ENCODE results near the gene CPTP.
A peak's percentile ranks its signal among the peaks of the same experiment; 100 is the strongest.
"Not testable (repeated sequence)": the region's sequence is repeated elsewhere in the genome, so short reads cannot be mapped to it uniquely, and the experiment has no call there.

The CPTP gene

DNA sequence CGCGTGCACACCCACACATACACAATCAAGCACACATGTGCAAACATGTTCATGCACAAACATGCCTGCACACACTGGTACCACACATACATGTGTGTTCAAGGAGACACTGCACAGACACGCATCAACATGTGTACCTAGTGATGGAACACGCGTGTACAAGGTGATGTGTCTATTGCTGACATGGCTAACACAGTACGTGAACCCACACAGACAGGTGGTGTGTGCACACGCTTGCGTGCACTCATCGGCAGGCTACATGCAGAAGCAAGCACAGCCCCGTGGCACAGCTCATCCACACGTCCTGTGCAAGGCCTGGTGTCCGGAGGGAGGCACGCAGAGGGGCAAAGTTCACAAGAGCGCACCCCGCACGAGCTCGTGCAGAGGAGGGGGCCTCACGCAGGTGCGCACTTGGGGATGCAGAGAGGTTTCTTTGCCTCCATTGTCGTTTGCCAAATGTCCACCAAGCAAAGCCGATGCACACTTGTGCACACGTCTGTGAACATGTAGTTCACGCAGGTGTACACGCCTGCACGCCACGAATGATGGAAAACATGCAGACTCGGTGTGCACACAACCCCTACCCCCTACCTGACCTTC lies 17.8 kb upstream of the CPTP start:
- no peak for DNase-seq (ENCODE audit: low read depth in 3 of 3)

DNA sequence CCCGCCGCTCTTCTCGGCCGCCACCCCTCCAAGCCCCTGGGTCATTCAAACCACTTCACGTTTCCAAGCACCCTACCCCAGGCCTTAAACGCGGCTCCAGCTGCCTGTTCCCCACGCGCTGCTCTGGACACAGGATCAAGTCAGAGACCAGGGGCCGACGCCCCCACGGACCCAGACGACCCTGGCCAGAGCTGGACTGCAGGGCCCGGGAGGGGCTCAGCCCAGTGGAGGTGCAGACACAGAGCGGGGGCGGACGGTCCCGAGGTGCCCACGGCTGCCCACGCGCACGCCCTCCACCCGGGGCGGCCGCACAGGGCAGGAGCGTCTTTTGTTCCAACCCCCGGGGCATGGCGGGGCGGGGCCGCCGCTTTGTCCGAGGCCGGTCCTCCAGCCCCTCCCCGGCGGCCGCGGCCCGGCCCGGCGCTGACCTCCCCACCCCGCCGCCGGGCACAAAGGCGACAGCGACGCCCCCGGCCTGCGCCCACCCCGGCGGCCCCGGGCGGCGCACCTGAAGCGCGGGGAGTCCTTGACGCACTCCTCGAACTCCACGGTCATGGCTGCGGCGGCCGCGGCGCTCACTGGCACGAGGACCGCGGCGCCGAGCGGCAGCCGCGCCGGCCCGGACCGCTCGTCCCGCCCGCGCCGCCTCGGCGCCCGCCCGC lies 17.2 kb upstream of the CPTP start:
- DNase-seq (ENCODE audit: low read depth in 3 of 3), result no peak

DNA sequence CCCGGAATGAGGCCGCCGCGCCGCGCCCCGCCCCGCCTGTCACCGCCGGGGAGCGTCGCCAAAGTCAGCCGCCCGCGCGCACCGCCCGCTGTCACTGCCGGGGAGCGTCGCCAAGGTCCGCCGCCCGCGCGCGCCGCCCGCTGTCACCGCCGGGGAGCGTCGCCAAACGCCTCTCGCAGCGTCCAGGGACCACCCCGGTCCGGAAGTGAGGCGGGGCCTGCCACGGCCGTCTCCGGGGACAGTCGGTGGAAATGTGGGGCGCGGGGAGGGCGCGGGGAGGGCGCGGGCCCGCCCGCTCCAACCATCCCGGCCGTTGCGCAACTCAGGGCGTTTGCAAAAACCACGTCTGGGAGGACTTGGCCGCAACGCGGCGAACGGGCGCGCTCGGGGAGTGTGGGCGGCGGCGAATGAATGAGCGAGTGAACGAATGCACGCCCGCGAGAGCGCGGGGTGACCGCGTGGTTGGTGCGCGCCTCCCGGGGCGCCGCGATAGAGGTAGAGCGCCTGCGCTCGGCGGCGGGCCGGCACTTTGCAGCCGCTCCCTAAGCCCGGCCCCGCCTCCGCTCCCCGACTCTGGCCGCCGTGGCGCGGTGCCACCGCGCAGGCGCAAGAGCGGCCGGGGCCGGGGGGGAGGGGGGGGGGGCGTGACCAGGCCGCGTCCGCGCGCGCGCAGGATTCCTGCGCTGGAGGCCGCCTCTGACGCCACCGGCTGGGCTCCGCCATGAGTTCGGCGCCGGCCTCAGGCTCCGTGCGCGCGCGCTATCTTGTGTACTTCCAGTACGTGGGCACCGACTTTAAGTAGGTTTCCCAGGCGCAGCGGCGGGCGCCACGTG lies 16.5 kb upstream of the CPTP start, which contains the start of the genes ACAP3 and PUSL1:
TSS of gene ACAP3 (minus strand) at position 8 of the 833 bp plus-strand sequence. CDS start 115 bp downstream, outside the sequence.
TSS of gene PUSL1 (plus strand) at position 675 of the 833 bp plus-strand sequence. CDS start at position 722, 47 bp downstream.
- peak; percentile 72 to 85 (median 82) for DNase-seq (ENCODE audit: low read depth in 3 of 3)

DNA sequence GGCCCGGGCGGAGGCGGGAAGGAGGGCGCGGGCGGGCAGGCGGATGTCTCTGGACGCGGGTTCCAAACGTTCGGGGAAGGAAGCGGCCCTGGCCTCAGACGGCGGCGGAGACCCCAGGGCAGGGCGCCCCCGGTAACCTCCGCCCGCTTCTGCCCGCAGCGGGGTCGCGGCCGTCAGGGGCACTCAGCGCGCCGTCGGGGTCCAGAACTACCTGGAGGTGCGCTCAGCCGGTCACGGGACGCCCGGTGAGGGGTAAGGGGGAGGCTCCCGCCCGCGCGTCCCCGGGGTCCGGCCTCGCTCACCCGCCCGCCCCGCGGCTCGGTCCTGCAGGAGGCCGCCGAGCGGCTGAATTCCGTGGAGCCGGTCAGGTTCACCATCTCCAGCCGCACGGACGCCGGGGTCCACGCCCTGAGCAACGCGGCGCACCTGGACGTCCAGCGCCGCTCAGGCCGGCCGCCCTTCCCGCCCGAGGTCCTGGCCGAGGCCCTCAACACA lies 15.8 kb upstream of the CPTP start:
- no peak for DNase-seq (ENCODE audit: low read depth in 3 of 3)

DNA sequence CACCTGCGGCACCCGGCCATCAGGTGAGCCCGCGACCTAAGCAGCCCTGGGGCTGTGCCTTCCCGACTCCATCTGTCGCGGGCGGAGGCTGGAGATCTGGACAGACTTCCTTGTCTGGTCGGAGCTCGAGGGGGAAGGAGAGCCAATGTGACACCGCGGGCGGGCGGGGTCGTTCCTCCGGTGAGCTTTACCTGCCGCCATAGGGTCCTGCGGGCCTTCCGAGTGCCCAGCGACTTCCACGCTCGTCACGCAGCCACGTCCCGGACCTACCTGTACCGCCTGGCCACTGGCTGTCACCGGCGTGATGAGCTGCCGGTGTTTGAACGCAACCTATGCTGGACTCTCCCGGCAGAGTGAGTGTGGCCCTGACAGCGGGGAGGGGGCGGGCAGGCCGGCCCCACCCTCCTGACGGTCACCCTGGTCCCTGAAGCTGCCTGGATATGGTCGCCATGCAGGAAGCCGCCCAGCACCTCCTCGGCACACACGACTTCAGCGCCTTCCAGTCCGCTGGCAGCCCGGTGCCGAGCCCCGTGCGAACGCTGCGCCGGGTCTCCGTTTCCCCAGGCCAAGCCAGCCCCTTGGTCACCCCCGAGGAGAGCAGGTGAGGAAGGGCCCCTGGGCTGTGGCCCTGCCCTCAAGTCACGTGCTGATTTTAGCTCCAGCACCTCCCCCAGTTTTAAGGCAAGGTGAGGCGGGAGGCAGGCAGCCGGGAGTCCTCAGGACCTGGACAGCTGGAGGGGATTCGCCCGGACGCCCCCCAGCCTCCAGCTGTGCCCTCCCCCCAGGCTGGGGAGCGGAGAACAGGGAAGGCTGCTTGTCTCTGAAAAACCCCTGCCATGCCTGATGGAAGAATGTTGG lies 15.1 kb upstream of the CPTP start:
- DNase-seq (ENCODE audit: low read depth in 3 of 3), result no peak

DNA sequence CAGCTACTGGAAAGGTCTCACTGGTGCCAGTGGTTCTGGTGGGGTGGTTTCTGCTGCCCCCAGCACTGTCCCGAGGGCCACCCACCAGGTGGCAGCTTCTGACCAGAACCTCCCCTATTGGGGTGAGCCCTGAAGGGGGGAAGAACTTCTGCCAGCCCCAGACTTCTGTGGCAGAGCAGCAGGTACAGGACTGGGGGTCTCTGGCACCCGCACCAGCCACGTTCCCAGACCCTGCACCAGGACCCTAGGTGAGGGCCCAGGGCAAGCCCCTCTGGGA lies 14.6 kb upstream of the CPTP start:
- no peak for DNase-seq (ENCODE audit: low read depth in 3 of 3)

DNA sequence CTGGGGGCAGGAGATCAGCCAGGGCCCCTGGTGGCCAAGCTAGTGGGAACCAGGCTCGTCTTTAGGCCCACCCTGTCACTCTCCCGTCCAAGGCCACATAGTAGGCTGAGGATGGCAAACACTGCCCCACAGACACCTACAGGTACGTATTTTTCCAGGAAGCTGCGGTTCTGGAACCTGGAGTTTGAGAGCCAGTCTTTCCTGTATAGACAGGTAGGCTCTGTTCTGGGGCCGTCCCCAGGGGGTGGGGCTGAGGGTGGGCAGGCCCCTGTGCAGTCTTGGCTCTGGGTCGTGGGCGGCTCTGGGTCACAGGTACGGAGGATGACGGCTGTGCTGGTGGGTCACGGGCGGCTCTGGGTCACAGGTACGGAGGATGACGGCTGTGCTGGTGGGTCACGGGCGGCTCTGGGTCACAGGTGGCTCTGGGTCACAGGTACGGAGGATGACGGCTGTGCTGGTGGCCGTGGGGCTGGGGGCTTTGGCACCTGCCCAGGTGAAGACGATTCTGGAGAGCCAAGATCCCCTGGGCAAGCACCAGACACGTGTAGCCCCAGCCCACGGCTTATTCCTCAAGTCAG lies 14.0 kb upstream of the CPTP start:
- DNase-seq (ENCODE audit: low read depth in 3 of 3), result no peak

DNA sequence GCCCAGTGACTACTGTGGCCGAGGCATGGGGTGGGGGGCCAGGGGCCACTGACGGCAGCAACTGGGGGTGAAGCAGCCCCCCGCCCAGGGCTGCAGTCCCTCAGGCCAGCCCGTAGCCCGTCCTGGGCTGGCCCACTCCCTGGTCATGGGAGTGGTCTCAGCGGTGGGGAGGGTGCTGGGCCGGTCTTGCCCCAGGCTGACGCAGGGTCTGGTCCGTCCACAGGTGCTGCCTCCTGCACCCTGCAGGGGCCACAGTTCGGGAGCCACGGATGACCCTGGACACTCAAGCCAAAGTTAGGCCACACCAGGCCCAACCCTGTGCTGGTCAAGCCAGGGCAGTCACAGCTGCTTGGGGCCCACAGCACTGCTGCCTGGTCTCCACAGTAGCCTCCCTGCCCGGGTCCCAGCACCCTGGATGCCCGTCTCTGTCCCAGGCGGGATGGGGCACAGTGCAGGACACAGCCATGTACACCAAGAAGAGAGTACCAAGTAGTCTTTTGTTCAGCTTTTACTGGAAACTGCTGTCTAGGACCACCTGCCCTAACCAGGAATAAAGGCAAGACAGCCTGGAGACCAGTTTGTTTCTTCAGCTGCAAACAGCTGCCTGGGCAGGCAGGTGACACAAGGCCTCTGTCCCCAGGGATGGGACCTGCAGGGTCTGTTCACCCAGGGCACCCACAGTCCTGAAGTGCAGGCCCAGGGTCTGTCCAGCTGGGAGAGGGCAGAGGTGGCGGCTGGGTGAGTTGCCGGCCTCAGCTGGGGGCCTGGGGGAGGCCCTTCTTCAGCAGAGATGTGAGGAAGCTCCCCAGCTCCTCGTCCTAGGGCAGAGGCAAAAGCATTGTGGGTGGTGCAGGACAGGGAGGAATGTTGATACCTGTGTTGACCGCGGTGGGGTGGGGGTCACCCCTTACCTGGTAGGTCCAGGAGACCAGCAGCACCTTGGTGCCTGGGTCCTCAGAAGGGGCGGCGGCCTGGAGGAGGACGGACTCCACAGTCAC lies 13.2 kb upstream of the CPTP start:
- no peak for DNase-seq (ENCODE audit: low read depth in 3 of 3)

DNA sequence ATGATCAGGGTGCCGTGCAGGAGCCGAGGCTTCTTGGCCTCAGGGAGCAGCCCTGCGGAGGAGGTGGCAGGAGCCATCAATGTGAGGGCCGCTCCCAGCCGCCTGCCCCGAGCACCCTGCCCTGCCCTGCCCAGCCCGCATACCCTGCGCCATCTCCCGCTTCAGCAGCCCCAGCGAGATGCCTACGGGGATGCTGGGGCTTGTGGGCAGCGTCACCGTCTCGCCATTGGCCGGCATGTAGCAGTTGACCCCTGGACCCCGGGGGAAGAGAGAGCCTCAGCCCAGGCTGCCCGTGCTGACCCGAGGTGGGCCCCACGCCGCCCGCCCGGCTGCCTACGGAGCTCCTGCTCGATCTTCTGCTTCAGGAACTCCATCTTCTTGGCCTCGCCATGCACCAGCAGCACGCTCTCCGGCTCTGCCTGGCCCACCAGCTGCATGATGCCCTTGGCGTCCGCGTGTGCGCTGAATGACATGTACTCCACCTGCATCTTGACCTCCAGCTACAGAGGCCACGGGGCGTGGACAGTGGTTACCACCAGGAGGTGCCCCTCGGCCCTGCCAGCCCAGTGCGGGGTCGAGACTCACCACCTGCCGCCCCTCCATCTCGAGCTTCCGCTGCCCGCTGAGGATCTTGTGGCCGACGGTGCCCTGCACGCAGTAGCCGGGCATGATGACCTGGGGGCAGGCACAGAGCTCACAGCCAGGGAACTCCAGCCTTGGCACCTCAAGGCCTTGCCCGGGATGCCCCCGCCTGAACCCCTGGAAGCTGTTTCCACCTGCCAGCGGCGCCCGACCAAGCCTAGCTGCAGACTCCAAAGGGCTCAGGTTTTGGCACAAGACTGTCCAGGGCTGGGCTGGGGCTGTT lies 11.9 kb upstream of the CPTP start:
- DNase-seq (ENCODE audit: low read depth in 3 of 3), result no peak

DNA sequence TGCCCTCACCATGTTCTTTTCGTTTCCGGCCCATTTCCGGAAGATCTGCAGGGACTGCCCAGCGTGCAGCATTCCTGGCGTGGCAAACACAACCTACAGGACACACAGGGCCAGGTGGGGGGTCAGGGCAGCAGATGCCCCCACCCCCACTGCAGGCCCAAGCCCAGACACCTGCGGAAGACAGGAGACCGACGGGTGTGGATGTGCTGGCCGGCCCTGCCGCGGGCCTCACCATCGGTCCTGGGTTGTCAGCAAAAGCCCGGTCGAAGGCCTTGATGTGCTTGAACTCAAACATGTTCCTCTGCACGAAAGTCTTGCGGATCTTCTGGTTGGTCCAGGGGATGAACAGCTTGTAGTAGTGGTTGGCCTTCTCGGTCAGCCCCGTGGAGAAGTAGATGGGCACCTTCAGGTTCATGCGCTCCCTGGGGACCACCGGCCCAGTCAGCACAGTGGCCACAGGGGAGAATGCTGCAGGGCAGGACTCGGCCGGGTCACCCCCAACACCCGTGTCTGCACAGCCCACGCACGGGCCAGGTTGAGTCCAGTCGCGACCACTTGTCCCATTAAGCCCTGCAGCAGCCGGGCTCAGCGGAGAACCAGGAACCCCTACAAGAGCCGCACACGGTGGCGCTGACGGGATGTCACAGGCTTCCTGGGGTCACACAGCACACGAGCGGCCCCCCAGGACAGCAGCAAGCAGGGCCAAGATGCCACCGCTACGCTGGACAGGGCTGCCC lies 10.9 kb upstream of the CPTP start:
- DNase-seq (ENCODE audit: low read depth in 3 of 3), result no peak

DNA sequence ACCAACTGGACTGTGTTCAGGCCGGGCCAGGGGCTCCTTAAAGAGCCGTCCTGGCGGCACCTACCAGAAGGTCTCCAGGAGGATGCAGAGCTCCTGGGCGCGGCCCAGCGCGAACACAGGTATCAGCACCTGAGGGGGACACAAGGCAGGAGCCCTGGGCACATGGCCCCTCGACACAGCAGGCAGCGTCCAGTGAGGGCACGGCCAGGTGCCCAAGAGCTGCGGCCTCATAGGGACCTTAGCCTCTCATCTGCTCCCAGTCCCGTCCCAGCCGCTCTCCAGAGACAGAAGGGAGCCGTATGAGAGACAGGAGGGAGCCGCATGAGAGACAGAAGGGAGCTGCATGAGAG lies 10.4 kb upstream of the CPTP start:
- DNase-seq (ENCODE audit: low read depth in 3 of 3), result no peak

DNA sequence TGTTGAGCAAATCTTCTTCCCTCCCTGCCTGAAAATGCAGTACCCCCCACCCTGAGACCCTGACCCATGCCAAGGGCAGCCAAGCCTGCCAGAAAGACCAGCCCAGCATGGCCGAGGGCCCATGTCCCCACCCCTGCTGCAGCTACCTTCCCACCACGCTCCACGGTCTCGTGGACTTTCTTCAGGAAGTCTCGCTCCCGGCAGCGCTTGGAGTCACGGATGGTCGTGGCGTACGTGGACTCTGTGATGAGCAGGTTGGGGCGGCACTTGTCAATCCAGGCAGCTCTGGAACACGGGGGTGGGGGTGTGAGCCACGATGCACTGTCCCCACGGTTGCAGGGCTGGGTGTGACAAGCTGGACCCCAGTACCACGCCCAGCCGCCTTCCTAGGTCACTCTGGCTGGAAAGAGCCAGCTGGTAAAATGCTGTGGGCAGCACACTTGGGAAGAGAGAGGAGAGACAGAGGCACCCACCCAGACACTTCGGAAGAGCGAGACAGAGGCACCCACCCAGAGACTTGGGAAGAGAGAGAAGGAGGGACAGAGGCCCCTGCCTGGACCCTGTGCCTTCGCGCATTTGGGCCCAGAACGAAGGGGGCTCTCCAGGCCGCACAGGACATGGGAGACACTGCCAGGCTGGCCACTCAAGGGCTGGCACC lies 9.8 kb upstream of the CPTP start:
- DNase-seq (ENCODE audit: low read depth in 3 of 3), result no peak

DNA sequence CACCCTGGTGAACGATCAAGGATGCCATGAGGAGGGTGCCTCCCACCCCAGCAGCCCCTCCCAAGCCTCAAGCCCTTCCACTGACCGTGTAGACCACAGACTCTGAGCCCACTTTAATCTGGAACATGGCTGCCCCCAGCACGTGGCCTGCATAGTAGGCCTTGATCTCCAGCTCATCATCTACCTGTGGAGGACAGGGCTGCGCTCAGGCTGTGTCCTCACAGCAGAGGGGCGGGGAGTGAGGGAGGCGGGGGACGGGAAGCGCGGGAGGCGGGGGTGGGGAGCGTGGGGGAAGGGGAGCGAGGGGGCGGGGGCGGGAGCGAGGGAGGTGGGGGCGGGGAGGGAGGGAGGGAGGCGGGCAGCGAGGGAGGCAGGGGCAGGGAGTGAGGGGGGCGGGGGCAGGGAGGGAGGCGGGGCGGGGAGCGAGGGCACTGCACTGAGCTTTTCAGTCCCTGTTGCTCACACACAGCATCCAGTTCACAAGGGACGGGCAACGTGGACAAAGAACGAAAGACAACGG lies 9.1 kb upstream of the CPTP start:
- no peak for DNase-seq (ENCODE audit: low read depth in 3 of 3)

DNA sequence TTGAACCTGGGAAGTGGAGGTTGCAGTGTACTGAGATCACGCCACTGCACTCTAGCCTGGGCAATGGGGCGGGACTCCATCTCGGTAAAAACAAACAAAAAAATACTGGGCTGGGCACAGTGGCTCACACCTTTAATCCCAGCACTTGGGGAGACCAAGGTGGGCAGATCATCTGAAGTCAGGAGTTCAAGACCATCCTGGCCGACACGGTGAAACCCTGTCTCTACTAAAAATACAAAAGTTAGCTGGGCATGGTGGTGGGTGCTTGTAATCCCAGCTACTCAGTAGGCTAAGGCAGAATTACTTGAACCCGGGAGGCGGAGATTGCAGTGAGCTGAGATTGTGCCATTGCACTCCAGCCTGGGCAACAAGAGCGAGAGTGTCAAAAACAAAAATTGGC lies 8.4 kb upstream of the CPTP start:
- not testable (repeated sequence) for DNase-seq (ENCODE audit: low read depth in 3 of 3)

DNA sequence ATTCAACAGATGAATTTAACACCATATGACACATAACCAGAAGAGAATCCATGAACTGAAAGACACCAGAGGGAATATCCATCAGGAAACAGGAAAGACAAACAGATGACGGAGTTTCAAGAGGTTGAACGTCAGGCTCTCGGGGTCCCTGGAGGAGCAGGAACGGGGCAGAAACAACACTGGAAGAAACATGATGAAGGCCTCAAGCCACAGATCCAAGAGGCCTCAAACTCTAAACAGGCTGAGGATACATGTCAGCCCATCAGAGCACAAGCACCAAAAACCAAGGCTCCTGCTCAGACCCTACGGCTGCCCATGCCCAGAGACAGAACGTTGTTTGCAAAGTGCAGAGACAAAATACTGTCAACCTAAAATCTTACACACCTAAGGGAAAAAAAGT lies 7.2 kb upstream of the CPTP start:
- no peak for DNase-seq (ENCODE audit: low read depth in 3 of 3)

DNA sequence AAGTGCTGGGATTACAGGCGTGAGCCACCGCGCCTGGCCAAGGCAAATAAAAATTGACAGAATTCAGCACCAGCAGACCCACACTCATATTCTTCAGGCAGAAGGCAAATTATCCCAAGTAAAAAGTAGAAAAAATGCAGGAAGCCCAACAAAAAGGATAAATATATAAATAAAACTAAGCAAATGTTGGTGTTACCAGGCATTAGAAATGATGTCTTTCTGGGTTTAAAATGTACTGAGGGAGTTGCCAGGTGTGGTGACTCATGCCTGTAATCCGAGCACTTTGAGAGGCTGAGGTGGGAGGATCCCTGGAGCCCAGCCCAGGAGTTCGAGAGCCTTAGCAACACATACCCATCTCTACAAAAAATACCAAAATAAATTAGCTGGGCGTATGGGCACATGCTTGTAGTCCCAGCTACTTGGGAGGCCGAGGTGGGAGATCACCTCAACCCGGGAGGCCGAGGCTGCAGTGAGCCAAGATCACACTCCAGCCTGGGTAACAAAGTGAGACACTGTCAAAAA lies 6.4 kb upstream of the CPTP start:
- DNase-seq (ENCODE audit: low read depth in 3 of 3), result no peak

DNA sequence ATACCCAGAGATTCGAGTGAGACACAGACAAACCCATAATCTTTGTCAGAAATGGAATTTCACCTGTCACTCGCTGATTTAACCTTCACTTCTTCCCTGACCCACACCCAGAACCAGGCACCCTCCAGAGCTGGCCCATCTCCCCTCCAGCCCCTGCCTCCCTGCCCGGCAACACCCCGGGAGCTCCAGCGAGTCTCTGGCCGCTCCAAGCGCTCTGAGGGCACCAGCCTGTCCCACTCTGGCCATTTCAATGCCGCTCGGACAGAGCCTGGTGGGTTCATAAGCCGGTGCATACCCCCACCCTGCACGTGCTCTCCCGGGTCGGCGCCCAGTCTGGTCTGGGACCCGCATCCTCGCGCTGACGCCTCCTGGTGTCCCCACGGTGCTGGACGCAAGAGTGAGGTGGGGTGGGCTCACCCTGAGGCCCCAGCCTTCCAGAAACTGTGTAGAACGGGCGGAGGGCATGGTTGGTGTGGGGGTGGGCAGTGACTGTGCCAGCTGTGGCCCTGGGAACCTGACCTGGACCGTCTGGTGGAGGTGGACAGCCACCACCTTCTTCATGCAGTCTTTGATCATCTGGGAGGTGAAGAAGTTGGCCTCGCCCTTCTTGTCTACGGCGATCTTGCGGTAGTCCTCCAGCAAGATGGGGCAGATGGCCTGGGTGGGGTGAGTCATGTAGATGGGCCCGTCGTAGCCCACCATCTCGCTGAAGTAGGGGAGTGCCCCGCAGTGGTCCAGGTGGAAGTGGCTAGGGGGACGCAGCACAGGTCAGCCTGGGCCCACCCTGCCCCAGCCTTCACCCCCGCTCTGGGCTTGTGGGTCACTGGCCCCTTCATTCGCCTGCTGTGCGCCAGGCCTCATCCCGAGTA lies 5.6 kb upstream of the CPTP start:
- no peak for DNase-seq (ENCODE audit: low read depth in 3 of 3)
